Pancreas (tissue), 10 donors: ENCODE measurements around the gene PCK2. TPM values are rescaled to one million over a fixed set of nuclear protein-coding genes. Genes with fewer than 3 reads are reported as not detected.
A peak's percentile ranks its signal among the peaks of the same experiment; 100 is the strongest.

Source experiments
- ATAC-seq, 4 donors: fragments of 200-7000 bp; cut with Tn5 transposase; one replicate each; pipeline versions ENCODE4 v1.8.0 to v1.9.1; 2020; ENCODE audit warnings: mild to moderate bottlenecking in 4 of 4, moderate library complexity in 4 of 4
- DNase-seq, 6 donors: peaks; one replicate each; pipeline ENCODE4 v3.0.0-alpha.2; 2020
- FAIRE-seq: peaks from 2 replicates; lab custom pipeline; 2012; peaks lifted over from hg19 to GRCh38; lab: Jason Lieb, UNC
- H3K27ac ChIP-seq, 4 donors: fragments of 200-600 bp; sonication (generic); 1 replicate in 3 of 4; 2 replicates in 1 of 4; pipeline versions ENCODE4 v1.5.0 to v1.8.0; 2020
- H3K27me3 ChIP-seq, 4 donors: fragments of 200-600 bp; one replicate each; pipeline ENCODE4 v1.8.0; 2021
- H3K36me3 ChIP-seq, 3 donors: fragments of 200-600 bp; sonication (generic) in 1 of 3; one replicate each; pipeline versions ENCODE4 v1.5.0 to v1.8.0; 2020 to 2021
- H3K4me1 ChIP-seq, 3 donors: fragments of 200-600 bp; one replicate each; pipeline ENCODE4 v1.8.0; 2021
- H3K4me3 ChIP-seq, 4 donors: fragments of 200-600 bp; sonication (generic) in 2 of 4; one replicate each; pipeline versions ENCODE4 v1.5.0 to v1.8.0; 2020 to 2021
- H3K9me3 ChIP-seq, 4 donors: fragments of 200-600 bp; one replicate each; pipeline ENCODE4 v1.8.0; 2021
- WGBS, 2 donors: extraction: QIAGEN DNeasy Blood & Tissue Kit; methylation state at CpG; one replicate each; pipeline ENCODE4 v1.1.7; 2013; 5-methylcytosine and 5-hydroxymethylcytosine counted together
- intact Hi-C, 3 donors: fragments of 100-400 bp; cut with DNase I; formaldehyde crosslinking; loops; one replicate each; pipeline versions ENCODE4 v1.11.1 to v1.14.2; 2022
- polyA plus RNA-seq, 2 donors: library from polyadenylated mRNA; stranded (reverse); fragments of 200-250 nt; gene quantifications; one replicate each; pipeline ENCODE4 v1.2.3, GENCODE V29; 2013
- total RNA-seq, 6 donors: library from RNA; stranded (reverse); fragmentation: NEBNext Ultra II Directional in 4 of 6; extraction: Animal tissue kit (Norgen Biotek cat#: 25700) in 4 of 6; gene quantifications; one replicate each; pipeline versions ENCODE4 v1.2.1 to v1.2.4, GENCODE V29; 2021 to 2023
- TF ChIP-seq, protein P1 (sequence below), 4 donors: fragments of 200-600 bp; sonication (generic) in 3 of 4; IDR thresholded peaks; one replicate each; pipeline versions ENCODE4 v1.5.0 to v1.8.0; 2021; ENCODE audit warnings: antibody characterized with exemption in 4 of 4
- donor health status: healthy with polysubstance abuse.
- donor health status: DM: no; HTN: no; CAD: no; lungs with moderate emphysema.
- donor health status: DM: no; HTN: no; CAD: no.
- donor health status: control.
- donor health status: control.
- donor health status: Bipolar disorder and iron deficiency.
- donor health status: DM: yes; HTN: yes; CAD: no.
- donor health status: DM: no; HTN: no; CAD: no.
- donor health status: DM: no; HTN: no; CAD: no.
- donor health status: DM: yes; HTN: yes; CAD: no.

PCK2 gene
- total and polyA plus RNA-seq, 8 donors = 12.8 to 146 (median 21.0) TPM

DNA sequence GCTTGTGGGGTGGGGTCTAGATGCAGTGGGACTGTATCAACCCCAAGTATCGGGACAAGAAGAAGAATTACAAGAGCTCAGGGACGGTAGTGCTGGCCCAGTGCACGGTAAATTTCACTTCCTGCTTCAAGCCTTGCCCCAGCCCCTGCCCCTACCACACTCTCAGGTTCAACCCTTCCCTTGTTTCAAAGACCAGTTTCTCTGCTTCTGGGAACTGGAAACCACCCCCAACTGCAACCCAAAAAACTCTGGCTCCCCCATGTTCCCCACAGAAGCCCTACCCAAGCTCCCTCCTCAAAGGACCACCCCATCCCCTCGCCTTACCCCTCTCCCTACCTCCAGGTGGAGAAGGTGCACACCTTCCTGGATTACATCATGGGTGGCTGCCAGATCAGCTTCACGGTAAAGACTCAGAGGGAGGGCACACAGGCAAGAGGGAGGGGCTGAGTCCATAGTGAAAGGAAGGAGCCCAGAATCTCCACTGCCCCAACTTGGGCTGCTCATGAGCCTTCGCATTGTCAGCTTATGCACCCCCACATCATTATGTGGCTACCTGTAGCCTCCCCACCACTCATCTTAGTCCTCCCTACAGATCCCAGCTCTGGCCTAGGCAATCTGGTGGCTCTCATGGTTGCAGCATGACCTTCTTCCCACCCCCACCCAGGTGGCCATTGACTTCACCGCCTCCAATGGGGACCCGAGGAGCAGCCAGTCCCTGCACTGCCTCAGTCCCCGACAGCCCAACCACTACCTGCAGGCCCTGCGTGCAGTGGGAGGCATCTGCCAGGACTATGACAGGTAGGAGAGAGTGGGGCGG, 18.4 kb upstream of the PCK2 start:
- Histone ChIP-seq H3K36me3 (no peaks in the 10 kb centered on the region), H3K27ac (no peak overlapping the region), H3K4me3 (no peak overlapping the region), H3K27me3 (no peaks in the 10 kb centered on the region), H3K4me1 (peaks cover 0 to 5% (median 0%) of the 10 kb centered on the region in 3 donors), H3K9me3 (no peaks in the 10 kb centered on the region)
- intact Hi-C loops = no loop called here
- TF ChIP-seq, protein P1, sequence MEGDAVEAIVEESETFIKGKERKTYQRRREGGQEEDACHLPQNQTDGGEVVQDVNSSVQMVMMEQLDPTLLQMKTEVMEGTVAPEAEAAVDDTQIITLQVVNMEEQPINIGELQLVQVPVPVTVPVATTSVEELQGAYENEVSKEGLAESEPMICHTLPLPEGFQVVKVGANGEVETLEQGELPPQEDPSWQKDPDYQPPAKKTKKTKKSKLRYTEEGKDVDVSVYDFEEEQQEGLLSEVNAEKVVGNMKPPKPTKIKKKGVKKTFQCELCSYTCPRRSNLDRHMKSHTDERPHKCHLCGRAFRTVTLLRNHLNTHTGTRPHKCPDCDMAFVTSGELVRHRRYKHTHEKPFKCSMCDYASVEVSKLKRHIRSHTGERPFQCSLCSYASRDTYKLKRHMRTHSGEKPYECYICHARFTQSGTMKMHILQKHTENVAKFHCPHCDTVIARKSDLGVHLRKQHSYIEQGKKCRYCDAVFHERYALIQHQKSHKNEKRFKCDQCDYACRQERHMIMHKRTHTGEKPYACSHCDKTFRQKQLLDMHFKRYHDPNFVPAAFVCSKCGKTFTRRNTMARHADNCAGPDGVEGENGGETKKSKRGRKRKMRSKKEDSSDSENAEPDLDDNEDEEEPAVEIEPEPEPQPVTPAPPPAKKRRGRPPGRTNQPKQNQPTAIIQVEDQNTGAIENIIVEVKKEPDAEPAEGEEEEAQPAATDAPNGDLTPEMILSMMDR (IDR thresholded peaks at IDR 0.05) = no peak
- FAIRE-seq (no peak), DNase-seq (peak in 1 of 6 donors; percentile 32), ATAC-seq (peak in 1 of 4 donors; percentile 42)
- 65 to 71% methylated on average over 10 to 11 of the region's 11 CpGs for WGBS, 2 donors

DNA sequence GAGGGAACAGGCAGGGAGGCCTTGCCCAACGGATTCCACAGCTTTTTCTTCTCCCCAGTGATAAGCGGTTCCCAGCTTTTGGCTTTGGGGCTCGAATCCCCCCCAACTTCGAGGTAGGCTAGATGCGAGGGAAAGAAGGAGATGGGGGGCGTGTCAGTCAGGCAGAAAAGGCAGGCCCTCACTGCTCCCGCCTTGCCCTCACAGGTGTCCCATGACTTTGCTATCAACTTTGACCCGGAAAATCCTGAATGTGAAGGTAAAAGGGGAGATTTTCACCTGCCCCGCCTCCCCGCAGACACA, 17.9 kb upstream of the PCK2 start:
- Histone ChIP-seq H3K27ac (no peak overlapping the region), H3K4me1 (peaks cover 0 to 5% (median 0%) of the 10 kb centered on the region in 3 donors), H3K36me3 (no peaks in the 10 kb centered on the region), H3K4me3 (no peak overlapping the region), H3K9me3 (no peaks in the 10 kb centered on the region), H3K27me3 (no peaks in the 10 kb centered on the region)
- WGBS, 2 donors = 85 to 87% methylated on average over 10 of the region's 10 CpGs
- no peak for FAIRE-seq
- TF ChIP-seq, protein P1 (IDR thresholded peaks at IDR 0.05) = no peak
- intact Hi-C loops = no loop called here
- ATAC-seq = no peak
- no peak for DNase-seq

DNA sequence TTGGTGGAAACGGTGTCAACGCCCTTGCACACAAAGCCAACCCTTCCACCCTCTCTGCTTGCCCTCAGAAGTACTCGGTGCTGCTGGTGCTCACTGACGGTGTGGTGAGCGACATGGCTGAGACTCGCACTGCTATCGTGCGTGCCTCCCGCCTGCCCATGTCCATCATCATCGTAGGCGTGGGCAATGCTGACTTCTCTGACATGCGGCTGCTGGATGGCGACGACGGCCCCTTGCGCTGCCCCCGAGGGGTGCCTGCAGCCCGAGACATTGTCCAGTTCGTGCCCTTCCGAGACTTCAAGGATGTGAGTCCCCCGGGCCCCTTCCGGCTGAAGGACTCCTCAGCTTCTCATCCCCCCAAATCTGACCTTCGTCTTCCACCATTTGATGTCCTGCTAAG, 17.0 kb upstream of the PCK2 start:
- no peak for ATAC-seq
- Histone ChIP-seq H3K27ac (no peak overlapping the region), H3K27me3 (no peaks in the 10 kb centered on the region), H3K4me1 (peaks cover 0 to 5% (median 4%) of the 10 kb centered on the region in 3 donors), H3K9me3 (no peaks in the 10 kb centered on the region), H3K36me3 (no peaks in the 10 kb centered on the region), H3K4me3 (no peak overlapping the region)
- intact Hi-C loops = no loop called here
- TF ChIP-seq, protein P1 (IDR thresholded peaks at IDR 0.05) = no peak
- 91 to 93% methylated on average over 23 of the region's 23 CpGs for WGBS, 2 donors
- DNase-seq = peak in 1 of 6 donors; percentile 47
- FAIRE-seq = no peak

DNA sequence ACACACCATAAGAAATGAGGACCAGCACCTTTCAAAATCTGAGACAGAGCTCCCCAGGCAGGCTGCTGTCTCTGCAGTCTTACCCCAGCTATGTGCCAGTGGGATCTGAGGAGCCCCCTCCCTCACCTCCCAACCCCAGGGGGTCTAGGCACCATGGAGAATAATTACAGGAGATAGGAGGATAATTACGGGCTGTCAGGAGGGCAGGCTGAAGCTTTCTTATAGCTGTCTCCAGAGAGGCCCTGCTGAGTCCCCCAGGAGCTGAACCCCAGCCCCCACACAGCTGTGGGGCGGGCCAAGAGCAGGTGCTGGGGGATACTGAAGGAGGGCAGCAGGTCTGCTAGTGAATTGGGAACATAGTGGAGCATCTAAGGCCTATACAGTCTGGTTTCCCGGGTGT, 16.0 kb upstream of the PCK2 start:
- FAIRE-seq = no peak
- Histone ChIP-seq H3K4me3 (no peak overlapping the region), H3K27me3 (no peaks in the 10 kb centered on the region), H3K9me3 (no peaks in the 10 kb centered on the region), H3K36me3 (no peaks in the 10 kb centered on the region), H3K27ac (no peak overlapping the region), H3K4me1 (peaks cover 0 to 4% (median 0%) of the 10 kb centered on the region in 3 donors)
- peak in 1 of 6 donors; percentile 32 for DNase-seq
- no peak for ATAC-seq
- intact Hi-C loops = no loop called here
- WGBS, 2 donors = 72 to 84% methylated on average over 3 of the region's 3 CpGs
- TF ChIP-seq, protein P1 (IDR thresholded peaks at IDR 0.05) = no peak
